NCI-H446 (cell line): ENCODE results near the gene OR51E2.
"Not testable (repeated sequence)": the region's sequence is repeated elsewhere in the genome, so short reads cannot be mapped to it uniquely, and the experiment has no call there.

Experiments
- DNase-seq, 2 experiments: peaks; one replicate each; lab custom pipeline; 2025; lab: John Stamatoyannopoulos, UW

Gene OR51E2, protein sequence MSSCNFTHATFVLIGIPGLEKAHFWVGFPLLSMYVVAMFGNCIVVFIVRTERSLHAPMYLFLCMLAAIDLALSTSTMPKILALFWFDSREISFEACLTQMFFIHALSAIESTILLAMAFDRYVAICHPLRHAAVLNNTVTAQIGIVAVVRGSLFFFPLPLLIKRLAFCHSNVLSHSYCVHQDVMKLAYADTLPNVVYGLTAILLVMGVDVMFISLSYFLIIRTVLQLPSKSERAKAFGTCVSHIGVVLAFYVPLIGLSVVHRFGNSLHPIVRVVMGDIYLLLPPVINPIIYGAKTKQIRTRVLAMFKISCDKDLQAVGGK

GRCh38 chr11:4697585-4697984 is at the start of gene OR51E2:
Gene OR51E2 (minus strand): TSS chr11:4697853. CDS start chr11:4682711, 15,142 bp downstream.
- DNase-seq: no peak

DNA sequence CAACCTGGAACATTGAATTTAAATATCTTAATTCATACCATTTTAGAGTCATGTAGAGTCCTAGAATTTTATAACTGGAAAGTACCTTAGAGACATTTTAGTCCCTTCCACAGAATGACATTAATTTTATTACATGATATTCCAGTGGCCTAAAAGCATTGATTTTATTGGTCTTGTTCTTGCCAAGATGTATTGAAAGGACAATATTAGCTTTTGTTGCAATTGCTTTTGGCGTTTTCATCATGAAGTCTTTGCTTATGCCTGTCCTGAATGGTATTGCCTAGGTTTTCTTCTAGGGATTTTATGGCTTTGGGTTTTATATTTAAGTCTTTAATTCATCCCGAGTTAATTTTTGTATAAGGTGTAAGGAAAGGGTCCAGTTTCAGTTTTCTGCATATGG is 43.1 kb upstream of the OR51E2 start:
- DNase-seq: no peak

DNA sequence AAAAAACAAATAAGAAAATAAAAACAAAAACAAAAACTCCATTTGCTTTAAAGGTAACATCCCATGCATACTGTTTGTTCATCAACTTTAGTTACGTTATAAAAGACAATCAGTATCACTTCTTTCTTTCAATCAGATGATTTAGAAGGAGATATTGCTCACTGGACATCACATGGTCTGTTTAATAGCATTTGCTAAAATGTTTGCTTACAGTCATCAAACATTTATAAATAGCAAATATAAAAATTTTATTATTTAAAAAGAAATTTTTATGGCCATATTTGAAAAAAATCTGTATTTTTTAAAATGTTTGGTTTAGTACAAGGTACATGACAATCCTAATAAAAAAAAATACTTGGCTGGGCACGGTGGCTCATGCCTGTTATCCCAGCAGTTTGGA is 29.5 kb upstream of the OR51E2 start:
- DNase-seq: no peak

- not testable (repeated sequence) for DNase-seq
Measured at GRCh38 chr11:4722616-4723534, 25.2 kb upstream of the OR51E2 start.

- DNase-seq: no peak
Measured at GRCh38 chr11:4714300-4714699, 16.6 kb upstream of the OR51E2 start.

GRCh38 chr11:4713241-4713640 is 15.6 kb upstream of the OR51E2 start:
- no peak for DNase-seq

DNA sequence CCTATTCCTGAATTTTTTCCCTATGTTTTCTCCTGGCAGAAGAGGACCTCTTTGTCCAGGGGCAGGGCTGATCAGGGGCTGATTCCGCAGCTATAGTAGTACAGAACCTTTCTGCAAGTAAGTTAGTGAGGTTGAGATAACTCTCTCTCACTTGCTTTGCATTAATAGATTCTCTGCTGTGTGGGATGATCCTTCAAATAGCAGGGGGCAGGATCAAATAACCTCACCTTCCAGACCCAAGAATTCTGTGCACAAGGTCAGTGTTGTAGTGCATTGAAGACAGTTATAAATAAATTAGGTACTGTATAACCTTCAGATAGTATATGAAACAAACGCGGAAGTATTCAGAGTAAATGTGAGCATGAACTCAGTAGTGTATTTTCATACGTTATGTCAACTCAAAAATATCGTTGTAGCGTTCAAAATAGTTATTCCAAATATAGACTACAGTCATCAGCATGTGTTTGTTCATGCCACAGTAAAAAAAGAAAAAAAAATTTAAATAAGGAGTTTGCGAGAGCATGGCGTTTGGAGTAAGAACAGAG is 7.2 kb upstream of the OR51E2 start:
- DNase-seq: no peak

GRCh38 chr11:4704054-4704789 is 6.6 kb upstream of the OR51E2 start, which contains the start of gene MMP26:
Gene MMP26 (plus strand): TSS chr11:4704784.
- DNase-seq: no peak

DNA sequence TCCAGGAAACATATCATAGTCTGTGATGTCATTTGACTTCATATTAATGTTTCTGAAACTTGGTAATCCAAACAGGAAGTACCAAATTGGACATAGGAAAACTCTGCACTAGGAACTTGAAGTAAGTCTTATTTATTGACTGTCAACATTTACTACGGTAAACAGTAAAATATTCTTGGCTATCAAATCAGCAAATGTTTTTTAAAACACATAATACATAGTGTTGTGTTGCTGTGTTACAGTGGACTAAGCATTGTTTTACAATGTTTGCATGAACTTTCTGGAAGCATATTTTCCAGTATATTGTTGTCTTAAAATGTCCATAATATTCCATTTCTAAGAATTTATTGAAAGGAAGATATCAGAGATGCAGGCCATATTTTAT is 2.8 kb upstream of the OR51E2 start:
- no peak for DNase-seq

GRCh38 chr11:4699697-4700435 is 2.2 kb upstream of the OR51E2 start:
- DNase-seq: no peak

DNA sequence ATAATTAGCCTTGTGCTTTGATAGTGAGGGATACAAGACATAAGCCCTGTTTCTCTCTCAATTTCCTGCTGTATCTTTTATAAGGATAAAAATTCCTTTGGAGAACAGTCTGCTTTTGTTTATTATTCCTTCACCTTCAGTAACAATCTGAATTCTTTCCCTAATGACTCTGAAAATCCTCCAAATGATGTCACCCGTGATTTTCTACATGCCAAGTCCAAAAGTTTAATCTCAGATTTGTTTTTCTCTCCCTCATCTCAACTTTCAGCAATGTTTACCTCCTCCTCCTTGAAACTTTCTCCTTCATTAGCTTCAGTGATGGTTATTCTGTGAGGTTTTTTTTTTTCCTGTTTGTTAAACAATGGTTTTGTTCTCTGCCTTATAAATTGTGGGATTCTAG is 2.2 kb downstream of the OR51E2 start:
- DNase-seq: no peak

GRCh38 chr11:4684631-4685285 is 12.9 kb downstream of the OR51E2 start:
- DNase-seq: no peak

- no peak for DNase-seq
Measured at GRCh38 chr11:4682623-4683419, 14.8 kb downstream of the OR51E2 start.

- DNase-seq: no peak
Measured at GRCh38 chr11:4680341-4680740, 17.3 kb downstream of the OR51E2 start.

DNA sequence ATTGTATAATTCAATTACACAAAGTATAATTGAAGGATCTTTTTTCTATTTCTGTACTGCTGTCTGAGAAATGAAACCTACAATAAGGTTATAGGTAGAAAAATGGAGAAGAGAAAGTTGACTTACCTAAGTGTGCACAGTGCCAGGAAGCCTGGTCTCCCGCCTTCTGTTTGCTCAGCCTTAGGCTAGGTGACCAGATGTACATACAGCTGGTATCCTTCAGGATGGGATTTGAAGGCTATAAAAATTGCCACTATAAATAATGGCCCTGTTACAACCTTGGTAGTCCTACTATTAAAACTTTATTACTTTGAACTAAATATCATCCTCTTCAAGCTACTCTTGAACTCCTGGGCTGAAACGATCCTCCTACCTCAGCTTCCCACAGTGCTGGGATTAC is 19.7 kb downstream of the OR51E2 start:
- no peak for DNase-seq

DNA sequence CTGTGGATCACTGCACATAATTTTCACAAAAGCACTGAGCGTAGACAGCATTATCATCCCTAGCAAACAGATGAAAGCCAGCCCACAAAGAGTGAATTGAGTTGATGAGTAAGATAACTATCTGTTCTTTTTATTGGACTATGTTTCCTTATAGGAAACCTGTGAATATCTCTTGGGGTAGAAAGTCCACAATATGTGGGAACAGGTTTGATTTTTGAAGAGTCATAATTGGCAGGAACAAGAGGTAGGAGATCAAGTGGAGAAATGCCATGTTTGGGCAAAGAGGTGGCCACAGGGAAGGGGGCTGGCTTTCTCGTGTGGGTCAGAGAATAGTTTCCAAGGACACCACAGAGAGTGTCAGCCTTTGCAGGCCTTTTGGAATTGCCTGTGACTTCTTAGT is 23.9 kb downstream of the OR51E2 start:
- no peak for DNase-seq

DNA sequence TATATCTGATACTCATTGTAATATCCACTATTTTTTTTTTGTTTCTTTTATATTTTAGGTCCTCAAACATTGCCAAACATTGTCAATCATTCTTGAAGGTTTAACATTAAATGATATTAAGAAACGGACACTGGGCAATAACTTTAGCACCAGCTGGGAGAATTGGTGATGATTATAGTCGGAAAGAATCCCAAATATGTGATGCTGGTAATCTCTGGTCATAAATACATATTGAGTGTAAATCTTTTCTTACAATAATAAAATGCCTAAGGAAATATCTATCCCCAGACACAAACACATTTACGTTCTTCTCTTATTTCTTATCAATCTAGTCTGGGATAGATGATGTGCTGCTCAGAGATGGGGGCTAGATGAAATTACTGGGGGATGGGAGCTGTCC is 25.2 kb downstream of the OR51E2 start:
- no peak for DNase-seq

- DNase-seq: no peak
Measured at GRCh38 chr11:4671741-4672140, 25.9 kb downstream of the OR51E2 start.

- DNase-seq: no peak
Measured at GRCh38 chr11:4665424-4665823, 32.2 kb downstream of the OR51E2 start.

DNA sequence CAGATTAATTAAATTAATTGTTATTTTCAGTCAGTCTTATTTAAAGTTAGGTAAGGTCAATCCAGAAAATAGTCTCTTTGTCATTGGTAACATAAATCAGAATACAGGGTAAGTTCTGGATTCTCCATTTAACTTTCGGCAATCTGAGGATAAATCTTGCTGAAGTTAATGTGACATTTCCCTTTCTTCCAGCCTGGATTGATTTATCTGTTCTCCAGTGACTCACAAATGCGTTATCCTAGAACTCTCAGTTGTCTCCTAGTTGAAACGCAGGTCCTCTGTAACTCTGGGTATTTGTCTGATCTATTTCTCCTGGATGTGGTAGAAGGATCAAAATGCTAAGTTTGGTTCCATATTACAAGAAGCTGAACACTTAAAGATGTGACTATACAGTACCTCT is 32.9 kb downstream of the OR51E2 start:
- no peak for DNase-seq
